ENCODE measurements around the gene KAZN. TPM values are rescaled to one million over a fixed set of nuclear protein-coding genes. Genes with fewer than 3 reads are reported as not detected.

The KAZN gene
- total and polyA plus RNA-seq, 12 donors = 1.1 to 6.5 (median 1.9) TPM

- ATAC-seq (no peak), DNase-seq (no peak)
- H3K9me3 ChIP-seq = no peaks in the 10 kb centered on the region
- H3K4me1 ChIP-seq = peaks cover 0 to 3% (median 0%) of the 10 kb centered on the region in 9 donors
- no peak overlapping the region for H3K27ac ChIP-seq
- H3K4me3 ChIP-seq = no peak overlapping the region
- 86 to 87% methylated on average over 4 of the region's 4 CpGs for WGBS, 2 donors
- intact Hi-C loops (cut with DNase I) = loop anchor here in 7 of 10 donors (5.0 to 10.0 kb wide), 3 partner anchors 252 to 272 kb away; no protein-coding TSS in a partner anchor
- peaks cover 0 to 4% (median 0%) of the 10 kb centered on the region in 7 donors for H3K27me3 ChIP-seq
- no peak for TF ChIP-seq CTCF (IDR thresholded peaks at IDR 0.05)
- no peaks in the 10 kb centered on the region for H3K36me3 ChIP-seq
Observed at GRCh38 chr1:14774988-14775387, 176.5 kb downstream of the KAZN start.

- Histone ChIP-seq H3K27me3 (peaks cover 0 to 4% (median 0%) of the 10 kb centered on the region in 7 donors), H3K36me3 (no peaks in the 10 kb centered on the region), H3K9me3 (no peaks in the 10 kb centered on the region), H3K4me3 (no peak overlapping the region), H3K27ac (no peak overlapping the region), H3K4me1 (peaks cover 0 to 3% (median 0%) of the 10 kb centered on the region in 9 donors)
- intact Hi-C loops (cut with DNase I) = loop anchor here in 7 of 10 donors (5.0 to 10.0 kb wide), 3 partner anchors 252 to 272 kb away; no protein-coding TSS in a partner anchor
- no peak for TF ChIP-seq CTCF (IDR thresholded peaks at IDR 0.05)
- WGBS, 2 donors = 89 to 90% methylated on average over 10 of the region's 10 CpGs
- no peak for DNase-seq
- no peak for ATAC-seq
Observed at GRCh38 chr1:14775434-14775833, 176.9 kb downstream of the KAZN start.

- Histone ChIP-seq H3K27me3 (peaks cover 0 to 4% (median 0%) of the 10 kb centered on the region in 7 donors), H3K4me3 (no peak overlapping the region), H3K9me3 (no peaks in the 10 kb centered on the region), H3K27ac (no peak overlapping the region), H3K4me1 (peaks cover 0 to 3% (median 0%) of the 10 kb centered on the region in 9 donors), H3K36me3 (no peaks in the 10 kb centered on the region)
- no peak for ATAC-seq
- TF ChIP-seq CTCF (IDR thresholded peaks at IDR 0.05) = no peak
- 70 to 73% methylated on average over 11 of the region's 11 CpGs for WGBS, 2 donors
- intact Hi-C loops (cut with DNase I) = loop anchor here in 7 of 10 donors (2.0 to 10.0 kb wide), 4 partner anchors 249 to 269 kb away; no protein-coding TSS in a partner anchor
- no peak for DNase-seq
Observed at GRCh38 chr1:14777516-14778506, 179.3 kb downstream of the KAZN start.

DNA sequence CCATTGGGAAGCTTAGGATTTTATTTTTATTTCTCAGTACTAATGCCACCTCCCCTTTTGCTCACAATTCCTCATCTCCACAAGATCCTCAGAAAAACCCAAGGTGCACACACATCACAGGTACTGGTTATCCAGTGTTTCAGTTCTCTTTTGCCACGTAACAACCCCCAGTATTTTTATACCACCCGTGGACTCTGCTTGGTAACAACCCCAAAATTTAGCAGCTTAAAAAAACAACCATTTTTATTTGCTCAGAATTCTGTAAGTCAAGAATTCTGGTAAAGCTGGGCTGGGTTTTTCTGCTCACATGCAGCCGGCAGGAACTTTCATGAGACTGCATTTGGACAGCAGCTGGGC lies 180.0 kb downstream of the KAZN start:
- Histone ChIP-seq H3K9me3 (no peaks in the 10 kb centered on the region), H3K4me1 (peaks cover 0 to 3% (median 0%) of the 10 kb centered on the region in 9 donors), H3K36me3 (no peaks in the 10 kb centered on the region), H3K4me3 (no peak overlapping the region), H3K27me3 (peaks cover 0 to 4% (median 0%) of the 10 kb centered on the region in 7 donors), H3K27ac (no peak overlapping the region)
- DNase-seq (no peak), ATAC-seq (no peak)
- intact Hi-C loops (cut with DNase I) = loop anchor here in 7 of 10 donors (2.0 to 10.0 kb wide), 4 partner anchors 248 to 269 kb away; no protein-coding TSS in a partner anchor
- 79 to 84% methylated on average over 3 of the region's 3 CpGs for WGBS, 2 donors
- TF ChIP-seq CTCF (IDR thresholded peaks at IDR 0.05) = no peak
